PC-3 (cell line): ENCODE data around the gene FCRL1. TPM values are rescaled to one million over a fixed set of nuclear protein-coding genes. Genes with fewer than 3 reads are reported as not detected.

Source experiments
- ATAC-seq: fragments of 200-7000 bp; cut with Tn5 transposase; 2 replicates; pipeline ENCODE4 v1.9.1; 2020; ENCODE audit warnings: mild to moderate bottlenecking, moderate library complexity
- BruUV-seq: library from RNA; stranded (reverse); fragments of 400-500 nt; replicated peaks from 2 replicates; lab custom pipeline; 2021; lab: Mats Ljungman, UMichigan
- CTCF ChIA-PET: fragments of 300-600 bp; sonication (Branson Sonifier 250); formaldehyde crosslinking; loops from one replicate; lab custom pipeline; 2022; ENCODE audit warnings: antibody characterized with exemption; lab: Charles Lee
- POLR2A ChIA-PET: fragments of 300-600 bp; sonication (Branson Sonifier 250); formaldehyde crosslinking; loops from one replicate; lab custom pipeline; 2022; ENCODE audit warnings: antibody characterized with exemption; ENCODE audit not compliant: unreplicated experiment; lab: Charles Lee
- DNase-seq: peaks from one replicate; pipeline ENCODE4 v3.0.0-alpha.2; 2015
- H2AFZ ChIP-seq: fragments of 300-600 bp; sonication (generic); 2 replicates; pipeline ENCODE4 v1.6.0; 2016; ENCODE audit warnings: antibody characterized with exemption, low read length
- H3F3A ChIP-seq: fragments of 300-600 bp; sonication (generic); one replicate; pipeline ENCODE4 v1.6.0; 2017; ENCODE audit warnings: antibody characterized with exemption, low read length, control low read depth, mild to moderate bottlenecking; ENCODE audit not compliant: unreplicated experiment
- H3K27ac ChIP-seq: fragments of 300-600 bp; sonication (generic); 2 replicates; pipeline ENCODE4 v1.5.1; 2016; ENCODE audit warnings: mild to moderate bottlenecking, low read length
- H3K27me3 ChIP-seq: fragments of 300-600 bp; sonication (generic); 2 replicates; pipeline ENCODE4 v1.6.1; 2016; ENCODE audit warnings: low read length, mixed read lengths
- H3K36me3 ChIP-seq: fragments of 300-600 bp; sonication (generic); 2 replicates; pipeline ENCODE4 v1.6.1; 2016; ENCODE audit warnings: low read depth, mixed run types, low read length, mixed read lengths
- H3K4me1 ChIP-seq: fragments of 300-600 bp; sonication (generic); 2 replicates; pipeline ENCODE4 v1.5.1; 2016; ENCODE audit warnings: low read length; ENCODE audit not compliant: insufficient read depth
- H3K4me2 ChIP-seq: fragments of 300-600 bp; sonication (generic); 2 replicates; pipeline ENCODE4 v1.6.0; 2016; ENCODE audit warnings: low read length
- H3K4me3 ChIP-seq: fragments of 300-600 bp; sonication (generic); 2 replicates; pipeline ENCODE4 v1.5.1; 2016; ENCODE audit warnings: mild to moderate bottlenecking, low read length, mixed read lengths
- H3K79me2 ChIP-seq: fragments of 300-600 bp; sonication (generic); 2 replicates; pipeline ENCODE4 v1.6.1; 2017; ENCODE audit warnings: low read length, mixed read lengths
- H3K9ac ChIP-seq: fragments of 300-600 bp; sonication (generic); 2 replicates; pipeline ENCODE4 v1.6.0; 2016; ENCODE audit warnings: mild to moderate bottlenecking, low read length
- H3K9me2 ChIP-seq: fragments of 300-600 bp; sonication (generic); replicated peaks from 2 replicates; pipeline ENCODE4 v1.6.1; 2016; ENCODE audit warnings: mixed run types, low read length, mixed read lengths
- H3K9me3 ChIP-seq: fragments of 300-600 bp; sonication (generic); 2 replicates; pipeline ENCODE4 v1.6.1; 2016; ENCODE audit warnings: low read length, mixed read lengths
- H4K20me1 ChIP-seq: fragments of 300-600 bp; sonication (generic); 2 replicates; pipeline ENCODE4 v1.6.1; 2016; ENCODE audit warnings: low read length, mixed read lengths
- EZH2 ChIP-seq: fragments of 300-600 bp; sonication (generic); IDR thresholded peaks from one replicate; pipeline ENCODE4 v1.6.1; 2017; ENCODE audit warnings: antibody characterized with exemption, mild to moderate bottlenecking, low read length; ENCODE audit not compliant: unreplicated experiment
- intact Hi-C: fragments of 100-400 bp; cut with micrococcal nuclease; formaldehyde crosslinking; loops from 2 replicates; pipeline ENCODE4 v1.9.0; 2023
- total RNA-seq: library from RNA; depleted of rRNA; stranded (reverse); fragments of >200 nt; gene quantifications from 2 replicates; pipeline ENCODE4 v1.2.3, GENCODE V29; 2014; rRNA removed

FCRL1 gene
- total RNA-seq, 1 experiment from 2014 or later: not detected

DNA sequence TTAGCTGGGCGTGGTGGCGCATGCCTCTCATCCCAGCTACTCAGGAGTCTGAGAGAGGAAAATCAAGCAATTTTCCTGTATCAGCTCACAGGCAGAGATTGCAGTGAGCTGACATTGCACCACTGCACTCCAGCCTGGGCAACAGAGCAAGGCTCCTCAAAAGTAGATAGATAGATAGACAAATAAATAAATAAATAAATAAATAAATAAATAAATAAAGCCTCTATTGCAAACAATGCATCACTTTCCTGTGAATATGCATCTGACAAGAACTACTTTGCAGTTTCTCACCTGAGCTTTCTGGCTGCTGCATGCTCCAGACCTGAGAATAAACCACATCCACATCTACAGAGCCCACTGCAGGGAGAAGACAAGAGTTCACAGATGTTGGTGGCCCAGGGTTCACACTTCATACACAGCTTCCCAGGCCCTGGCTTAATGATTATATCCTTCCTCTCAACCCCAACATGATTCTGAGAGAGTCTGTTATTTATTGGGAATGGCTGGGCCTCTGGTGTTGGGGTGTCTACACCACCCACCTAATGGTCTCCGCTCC lies 71.6 kb downstream of the FCRL1 start:
- Histone ChIP-seq H4K20me1 (no peaks in the 10 kb centered on the region), H3K79me2 (no peaks in the 10 kb centered on the region), H2AFZ (no peak overlapping the region), H3K9ac (no peak overlapping the region), H3K9me2 (no peaks in the 10 kb centered on the region), H3K27me3 (peaks cover 8% of the 10 kb centered on the region; the same call in 1 of the 2 replicates), H3K4me1 (no peaks in the 10 kb centered on the region), H3K4me2 (no peak overlapping the region), H3K36me3 (no peaks in the 10 kb centered on the region), H3K9me3 (no peaks in the 10 kb centered on the region), H3F3A (no peaks in the 10 kb centered on the region), H3K4me3 (no peak overlapping the region), H3K27ac (no peak overlapping the region)
- TF ChIP-seq EZH2: no peak
- DNase-seq (no peak), ATAC-seq (no peak)
- intact Hi-C loops: no loop called here
- BruUV-seq: no TSS peak
- ChIA-PET CTCF (no interaction called here), POLR2A (no interaction called here)

Other genes starting within 250 kb of the FCRL1 start
- gene FCRL4, start 222.0 kb downstream of the FCRL1 start, total RNA-seq: not detected in 2 replicates
- gene FCRL3, start 119.4 kb downstream of the FCRL1 start, total RNA-seq: not detected in 2 replicates
- not detected in 2 replicates for gene FCRL2, start 43.0 kb downstream of the FCRL1 start, total RNA-seq
- gene CD5L, start 21.7 kb upstream of the FCRL1 start, total RNA-seq: not detected in 2 replicates
- gene KIRREL1, start 173.5 kb upstream of the FCRL1 start, total RNA-seq: 49.8 and 57.1 TPM in 2 replicates